HG03139 (cell line): ENCODE data around the gene ARID3B.
"Not testable (repeated sequence)": the region's sequence is repeated elsewhere in the genome, so short reads cannot be mapped to it uniquely, and the experiment has no call there.

Source experiments
- ATAC-seq: cut with Tn5 transposase; IDR thresholded peaks from one replicate; pipeline ENCODE4 v1.9.1; 2021; ENCODE audit not compliant: unreplicated experiment

Gene ARID3B

DNA sequence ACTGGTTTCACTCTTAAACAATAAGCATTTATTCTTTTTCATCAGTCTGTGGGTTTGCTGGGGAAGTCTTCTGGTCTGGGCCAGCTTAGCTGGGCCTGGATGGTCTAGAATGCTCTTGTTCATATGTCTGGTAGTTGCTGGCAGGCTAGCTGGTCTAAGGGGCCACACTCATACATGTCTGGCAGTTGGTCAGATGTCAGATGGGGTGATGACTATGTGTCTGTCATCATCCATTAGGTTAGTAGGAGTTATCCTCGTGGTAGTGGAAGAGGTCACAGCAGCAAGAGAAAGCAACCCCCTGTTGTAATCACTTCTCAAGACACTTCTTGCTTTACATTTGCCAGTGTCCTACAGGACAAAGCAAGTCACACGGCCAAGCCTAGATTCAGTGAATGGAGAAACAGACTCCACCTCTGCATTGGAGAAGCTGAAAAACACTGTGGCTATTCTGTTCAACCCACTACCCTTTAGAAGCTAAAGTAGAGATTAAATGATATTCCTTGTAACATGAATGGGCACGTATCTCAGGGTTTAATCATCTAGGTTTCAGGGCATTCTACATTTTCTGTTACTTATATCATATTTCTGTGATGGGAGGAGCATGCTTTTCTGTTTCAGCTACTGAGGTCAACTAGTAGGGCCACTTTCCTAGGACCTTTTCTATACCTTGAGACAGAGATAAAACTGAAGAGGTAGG, 5.5 kb upstream of the ARID3B start:
- no peak for ATAC-seq

DNA sequence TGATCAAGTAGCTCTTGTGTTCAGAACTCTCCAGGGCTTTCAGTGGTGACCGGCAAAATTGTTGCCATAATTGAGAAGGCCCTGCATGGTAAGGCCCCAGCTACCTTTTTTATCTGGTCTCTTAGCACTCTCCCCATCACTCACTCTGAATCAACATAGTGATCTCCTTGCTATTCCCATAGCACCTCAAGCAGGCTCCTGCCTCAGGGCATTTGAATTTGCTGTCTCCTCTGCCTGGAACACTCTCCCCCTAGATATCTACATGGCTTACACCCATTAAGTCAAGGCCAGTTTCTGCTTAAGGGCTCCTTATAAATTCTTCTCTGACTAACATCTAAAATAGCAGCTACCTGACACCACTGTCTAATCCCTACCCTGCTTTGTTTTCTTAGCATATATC, 3.3 kb upstream of the ARID3B start:
- ATAC-seq: no peak

DNA sequence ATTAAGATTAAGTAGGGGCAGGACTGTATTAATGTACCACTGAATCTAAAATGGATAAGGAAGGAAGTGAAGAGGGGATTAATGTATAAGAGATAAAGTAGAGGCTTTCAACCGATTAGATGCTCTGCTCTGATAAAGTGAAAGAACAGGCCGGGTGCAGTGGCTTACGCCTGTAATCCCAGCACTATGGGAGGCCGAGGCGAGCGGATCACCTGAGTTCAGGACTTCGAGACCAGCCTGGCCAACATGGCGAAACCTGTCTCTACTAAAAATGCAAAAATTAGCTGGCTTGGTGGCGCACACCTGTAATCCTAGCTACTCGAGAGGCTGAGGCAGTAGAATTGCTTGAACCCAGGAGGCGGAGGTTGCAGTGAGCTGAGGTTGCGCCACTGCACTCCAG, 1.5 kb upstream of the ARID3B start:
- not testable (repeated sequence) for ATAC-seq

DNA sequence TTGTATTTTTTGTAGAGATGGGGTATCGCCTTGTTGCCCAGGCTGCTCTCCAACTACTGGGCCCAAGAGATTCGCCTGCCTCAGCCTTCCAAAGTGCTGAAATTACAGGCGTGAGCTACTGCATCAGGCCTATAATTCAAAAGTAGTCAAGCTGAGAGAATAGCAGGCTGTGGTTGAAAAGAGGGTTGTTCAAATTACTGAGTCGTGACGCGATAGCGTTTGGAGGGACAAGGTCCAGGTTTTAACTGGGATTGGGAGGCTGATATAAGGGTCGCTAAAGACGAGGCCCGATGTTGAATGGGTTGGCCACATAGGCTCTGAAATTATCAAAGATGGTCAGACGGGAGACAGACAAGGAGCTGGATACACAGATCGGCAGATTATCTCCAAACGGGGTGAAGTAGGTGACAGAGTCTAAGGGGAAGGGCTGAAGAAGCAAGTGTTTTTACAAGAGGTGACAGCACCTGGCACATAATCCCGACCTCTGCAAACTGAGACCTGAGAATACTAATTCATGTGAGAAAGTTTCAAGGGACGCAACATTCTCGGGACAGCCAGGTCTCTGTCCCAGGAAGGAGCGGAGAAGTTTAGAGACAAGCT, 759 bp upstream of the ARID3B start:
- ATAC-seq: peak; percentile 5

DNA sequence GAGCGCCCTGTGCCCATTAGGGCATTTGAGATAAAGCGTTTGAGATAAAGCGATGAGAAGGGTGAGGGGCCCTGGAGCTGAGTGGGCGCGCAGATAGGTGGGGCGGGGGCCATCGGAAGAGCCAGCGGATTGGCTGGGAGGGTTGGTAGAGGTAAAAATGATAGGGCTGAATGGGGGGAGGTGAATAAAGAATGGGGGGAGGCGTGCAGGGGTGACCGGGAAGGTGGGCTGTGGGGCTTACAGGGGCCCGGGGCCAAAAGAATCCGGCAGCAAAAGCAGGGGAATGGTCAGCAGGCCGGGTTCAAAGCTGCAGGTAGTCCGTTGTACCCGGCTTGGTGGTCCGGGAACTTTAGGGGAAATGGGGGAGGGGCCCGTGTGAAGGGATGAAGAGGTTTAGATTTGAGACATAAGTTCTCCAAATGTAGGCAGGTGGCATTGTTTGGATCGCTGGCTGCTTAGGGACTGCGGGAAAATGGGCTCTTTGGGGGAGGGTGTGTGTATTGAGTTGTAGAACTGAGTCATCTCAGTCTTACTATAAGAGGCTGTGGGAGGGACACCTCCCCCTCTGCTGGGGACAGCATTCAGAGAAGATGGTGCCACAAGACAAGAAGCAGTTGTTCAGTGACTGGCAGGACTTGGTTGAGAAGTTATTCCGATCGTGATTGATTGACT, 610 bp downstream of the ARID3B start:
- peak; percentile 28 for ATAC-seq

DNA sequence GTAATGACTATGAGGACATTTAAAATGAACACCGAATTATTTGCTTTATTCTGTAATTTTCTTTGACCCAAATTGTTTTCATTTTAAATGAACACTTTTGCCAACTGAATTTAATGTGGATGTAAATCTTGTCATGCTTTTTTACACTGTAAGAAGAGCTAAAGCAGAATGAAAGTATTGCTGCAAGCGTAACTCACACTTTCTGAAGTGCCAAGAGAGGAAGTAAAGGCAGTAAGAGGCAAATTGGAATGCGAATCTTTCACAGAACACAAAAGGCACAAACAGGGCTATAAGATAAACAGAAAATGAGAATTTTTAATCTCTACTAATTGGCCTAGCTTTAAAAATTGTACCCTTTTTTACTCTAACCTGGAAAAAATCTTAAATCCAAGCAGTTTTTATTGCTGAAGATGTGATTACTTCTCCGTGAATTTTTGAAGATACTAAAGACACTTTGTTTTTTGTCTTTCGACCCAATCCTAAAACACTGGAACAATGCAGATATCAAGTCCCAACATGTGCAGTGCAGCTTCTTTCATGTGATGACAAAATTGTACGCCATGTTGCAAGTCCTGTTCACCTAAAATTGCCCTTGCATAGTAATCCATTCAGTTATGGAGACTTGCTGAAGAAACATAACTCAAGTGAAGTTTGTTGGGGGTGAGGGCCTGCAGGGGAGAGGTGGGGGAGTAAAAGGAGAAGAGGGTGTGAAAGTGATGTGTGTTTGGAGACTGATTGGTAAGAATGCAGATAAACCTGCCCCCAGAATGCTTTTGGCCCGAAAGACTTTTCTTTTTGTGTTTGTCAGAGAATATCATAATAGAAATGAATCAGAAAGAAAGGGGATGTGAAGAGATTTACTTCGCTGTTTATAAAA, 1.4 kb downstream of the ARID3B start:
- no peak for ATAC-seq

DNA sequence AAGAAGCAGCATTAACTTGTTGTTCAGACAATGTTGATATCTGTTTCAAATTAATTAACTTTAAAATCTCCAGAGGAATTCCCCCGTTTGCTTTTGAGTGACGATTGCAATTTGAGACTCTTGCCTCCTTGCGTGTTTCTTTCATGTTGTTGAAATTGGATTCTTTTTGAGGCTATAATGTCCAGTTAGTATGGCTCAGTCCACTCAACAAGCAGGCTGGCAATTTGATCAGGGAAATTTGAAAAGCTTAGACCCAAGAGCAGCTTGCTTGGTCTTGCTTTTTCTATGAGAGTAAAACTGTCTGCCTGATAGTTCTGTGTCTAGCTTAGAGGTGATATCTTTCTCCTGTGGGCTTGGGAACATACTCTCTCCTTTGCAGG, 2.0 kb downstream of the ARID3B start:
- ATAC-seq: no peak

DNA sequence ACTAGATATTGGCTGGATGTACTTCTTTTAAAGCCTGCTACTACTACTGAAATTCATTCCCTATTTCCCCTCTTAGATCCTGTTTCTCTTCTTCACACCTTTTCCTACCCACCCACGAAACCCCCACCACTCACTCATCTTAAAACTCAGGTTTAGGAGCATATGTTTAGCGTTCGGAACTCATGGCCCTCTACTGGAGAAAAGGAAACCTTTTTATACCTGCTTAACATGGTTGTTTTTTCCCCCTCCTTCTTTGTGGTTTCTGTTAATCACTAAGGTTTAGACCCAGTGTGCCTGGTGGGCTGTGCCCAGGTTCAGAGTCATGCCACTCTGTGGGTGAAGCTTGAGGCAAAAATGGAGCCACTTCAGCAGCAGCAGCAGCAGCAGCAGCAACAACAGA, 2.6 kb downstream of the ARID3B start:
- no peak for ATAC-seq

DNA sequence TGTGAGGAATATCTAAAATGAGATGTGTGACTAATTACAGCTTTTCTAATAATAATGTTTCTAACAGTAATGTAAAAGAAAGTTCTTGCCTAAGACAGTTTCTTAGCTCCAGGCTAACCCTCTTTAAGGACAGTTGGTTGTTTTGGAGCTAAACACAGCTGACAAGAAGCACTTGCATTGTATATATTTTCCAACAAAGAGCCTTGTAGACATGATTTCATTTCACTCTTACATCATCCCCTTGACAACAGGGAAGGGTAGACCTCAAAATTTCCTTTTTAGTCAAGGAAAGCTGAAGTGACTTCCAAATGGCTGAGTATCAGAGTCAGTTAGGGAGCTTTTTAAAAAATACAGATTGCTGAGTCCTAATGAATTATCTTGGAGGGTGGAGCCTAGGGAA, 4.1 kb downstream of the ARID3B start:
- no peak for ATAC-seq

DNA sequence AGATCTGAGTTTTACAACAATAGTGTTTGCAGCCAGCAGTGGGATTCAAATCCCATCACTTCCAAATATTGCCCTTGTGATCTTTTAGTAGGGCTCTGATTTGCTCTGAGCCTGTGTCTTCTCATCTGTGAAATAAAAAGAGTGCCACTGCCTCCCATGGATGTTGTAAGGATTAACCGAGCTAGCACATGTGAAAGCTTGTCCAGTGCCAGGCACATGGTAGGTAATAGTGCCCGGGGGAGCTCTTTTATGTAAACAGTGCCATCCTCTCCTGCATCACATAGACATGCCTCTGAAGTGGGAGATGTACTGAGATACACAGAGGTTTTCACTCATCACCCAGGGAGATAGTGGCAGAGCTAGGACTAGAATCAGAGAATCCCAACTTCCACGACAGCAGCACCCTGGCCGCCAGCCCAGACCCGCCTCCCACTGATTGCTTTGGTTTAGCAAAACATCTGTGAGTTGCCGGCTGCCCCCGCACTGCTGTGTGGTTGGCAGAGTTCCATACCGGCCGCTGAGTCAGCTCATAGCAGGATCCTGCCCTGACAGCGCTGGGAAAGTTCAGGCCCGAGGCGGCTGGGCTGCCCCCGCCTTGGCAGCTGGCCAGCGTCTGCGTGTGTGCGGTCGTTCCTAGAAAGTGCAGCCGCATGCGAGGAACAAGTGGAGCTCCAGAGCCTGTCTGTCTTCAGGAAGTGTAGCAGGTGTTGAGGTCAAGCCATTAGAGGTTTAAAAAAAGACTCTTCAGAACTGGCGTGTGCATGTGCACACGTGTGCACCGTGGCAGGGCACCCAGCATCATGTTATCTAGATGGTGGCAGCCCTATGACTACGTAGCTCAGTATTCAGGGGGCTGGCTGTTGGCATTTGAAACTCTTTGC, 5.0 kb downstream of the ARID3B start:
- peak; percentile 43 for ATAC-seq

DNA sequence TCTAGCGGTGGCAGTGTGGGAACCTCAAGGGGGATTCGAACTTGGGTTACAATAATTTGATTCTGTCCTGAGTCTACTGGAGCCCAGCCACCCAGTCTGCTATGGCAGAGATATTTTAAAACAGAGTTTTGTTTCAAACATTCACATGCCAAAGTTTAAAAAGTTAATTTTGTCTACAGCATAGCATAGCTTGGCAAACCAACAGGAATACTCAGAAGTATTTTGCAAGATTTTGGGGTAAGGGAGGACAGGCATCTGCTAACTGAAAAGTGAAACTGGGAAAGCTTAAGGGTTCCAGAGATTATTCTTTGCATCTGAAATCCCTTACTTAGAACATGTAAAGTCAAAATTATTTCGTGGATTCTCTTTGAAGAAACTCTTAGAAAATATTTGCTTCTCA, 6.6 kb downstream of the ARID3B start:
- no peak for ATAC-seq

DNA sequence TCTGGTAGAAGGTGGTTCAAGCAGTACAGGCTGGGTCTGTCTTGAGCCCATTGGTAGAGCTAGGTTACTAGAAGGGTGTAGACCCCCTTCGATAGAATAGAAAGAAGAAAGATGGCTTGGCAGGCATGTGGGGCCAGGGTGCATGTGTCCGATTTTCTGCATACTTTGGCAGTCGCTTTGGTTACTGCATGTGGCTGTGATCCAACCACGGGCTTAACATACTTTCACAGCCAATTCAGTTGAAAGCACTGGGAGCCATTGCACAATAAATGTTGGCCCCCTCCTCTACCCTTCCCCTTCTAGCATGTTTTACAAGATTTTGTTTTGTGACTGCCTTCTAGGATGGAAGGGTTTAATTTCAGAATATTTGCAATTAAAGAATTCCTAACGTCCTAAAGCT, 7.2 kb downstream of the ARID3B start:
- ATAC-seq: no peak

DNA sequence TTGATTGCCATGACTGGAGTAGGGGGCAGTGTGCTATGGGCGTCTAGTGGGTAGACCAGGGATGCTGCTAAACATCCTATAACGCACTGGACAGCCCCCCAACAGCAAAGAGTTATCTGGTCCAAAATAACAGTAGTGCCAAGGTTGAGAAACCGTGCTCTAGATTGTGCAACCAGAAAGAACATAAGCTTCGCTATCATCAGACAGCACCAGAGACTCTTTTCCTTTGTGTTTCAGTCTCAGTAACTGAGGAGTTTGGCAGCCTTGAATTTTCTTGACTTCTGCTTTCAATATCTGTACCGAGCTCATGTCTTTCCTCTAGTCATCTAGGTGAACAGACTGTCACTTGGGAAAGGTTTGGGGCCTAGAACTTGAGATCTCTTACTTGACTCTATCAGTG, 8.8 kb downstream of the ARID3B start:
- no peak for ATAC-seq

DNA sequence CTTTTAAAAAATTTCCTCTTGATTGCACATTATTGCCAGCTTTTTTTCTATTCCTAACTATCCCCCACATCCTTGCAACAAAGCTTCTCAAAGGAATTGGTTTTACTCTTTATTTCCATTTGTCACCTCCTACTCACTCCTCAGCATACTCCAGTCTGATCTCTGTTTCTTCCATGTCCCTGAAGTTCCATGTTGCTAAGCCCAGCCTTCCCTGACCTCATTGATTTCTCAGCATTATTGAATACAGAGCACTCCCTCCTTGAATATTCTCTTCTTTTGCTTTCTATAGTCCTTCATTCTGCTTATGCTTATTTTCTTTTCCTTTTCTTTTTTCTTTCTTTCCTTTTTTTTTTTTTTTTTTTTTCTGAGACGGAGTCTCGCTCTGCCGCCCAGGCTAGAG, 10.7 kb downstream of the ARID3B start:
- ATAC-seq: no peak

DNA sequence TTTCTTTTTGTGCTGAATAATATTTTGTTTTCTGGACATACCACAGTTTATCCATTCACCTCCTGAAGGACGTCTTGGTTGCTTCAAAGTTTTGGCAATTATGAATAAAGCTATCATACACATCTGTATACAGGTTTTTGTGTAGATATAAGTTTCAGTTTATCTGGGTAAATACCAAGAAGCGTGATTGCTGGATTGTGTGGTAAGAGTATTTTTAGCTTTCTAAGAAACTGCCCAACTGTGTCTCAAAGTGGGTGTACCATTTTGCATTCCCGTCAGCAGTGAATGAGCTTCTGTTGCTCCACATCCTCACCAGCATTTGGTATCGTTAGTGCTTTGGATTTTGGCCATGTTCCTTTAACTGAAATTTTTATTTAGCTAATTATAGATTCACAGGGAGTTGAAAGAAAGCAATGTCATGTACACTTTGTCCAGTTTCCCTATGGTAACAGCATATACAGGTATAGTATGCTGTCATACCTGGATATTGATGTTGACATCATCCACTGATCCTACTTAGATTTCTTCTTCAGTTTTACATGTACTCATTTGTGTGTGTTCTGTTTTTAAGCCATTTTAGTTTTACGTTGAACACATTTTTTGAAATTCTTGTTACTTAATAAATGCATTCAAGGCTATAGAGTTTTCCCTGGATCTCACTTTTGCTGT, 11.9 kb downstream of the ARID3B start:
- ATAC-seq: no peak

DNA sequence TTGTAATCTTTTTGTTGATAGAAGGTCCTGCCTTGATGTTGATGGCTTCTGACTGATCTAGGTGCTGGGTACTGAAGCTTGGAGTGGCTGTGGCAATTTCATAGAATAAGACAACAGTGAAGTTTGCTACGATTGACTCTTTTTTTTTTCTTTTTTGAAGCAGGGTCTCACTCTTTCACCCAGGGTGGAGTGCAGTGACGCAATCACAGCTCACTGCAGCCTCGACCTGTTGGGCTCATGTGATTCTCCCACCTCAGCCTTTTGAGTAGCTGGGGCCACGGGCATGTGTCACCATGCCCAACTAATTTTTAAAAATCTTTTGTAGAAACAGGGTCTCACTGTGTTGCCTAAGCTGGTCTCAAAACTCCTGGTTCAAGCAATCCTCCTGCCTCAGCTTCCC, 14.2 kb downstream of the ARID3B start:
- no peak for ATAC-seq

DNA sequence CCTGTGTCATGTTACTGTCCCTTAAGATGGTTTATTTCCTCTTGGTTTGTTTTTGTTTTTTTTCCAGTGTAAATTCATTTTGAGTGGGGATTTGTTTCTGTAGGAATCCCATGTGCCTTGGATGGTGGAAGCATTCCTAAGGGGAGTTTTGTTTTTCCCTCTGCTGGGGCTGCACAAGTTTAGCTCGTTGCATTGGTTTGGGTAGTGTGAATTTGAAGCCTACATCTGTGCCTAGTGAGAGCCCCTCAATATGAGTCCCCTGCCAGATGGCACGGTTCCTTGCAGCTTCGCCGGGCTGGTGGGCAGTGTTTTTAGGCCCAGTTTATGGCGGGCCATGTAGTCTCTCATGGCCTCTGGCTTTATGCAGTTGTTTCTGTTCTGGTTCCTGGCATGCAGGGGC, 17.7 kb downstream of the ARID3B start:
- no peak for ATAC-seq

DNA sequence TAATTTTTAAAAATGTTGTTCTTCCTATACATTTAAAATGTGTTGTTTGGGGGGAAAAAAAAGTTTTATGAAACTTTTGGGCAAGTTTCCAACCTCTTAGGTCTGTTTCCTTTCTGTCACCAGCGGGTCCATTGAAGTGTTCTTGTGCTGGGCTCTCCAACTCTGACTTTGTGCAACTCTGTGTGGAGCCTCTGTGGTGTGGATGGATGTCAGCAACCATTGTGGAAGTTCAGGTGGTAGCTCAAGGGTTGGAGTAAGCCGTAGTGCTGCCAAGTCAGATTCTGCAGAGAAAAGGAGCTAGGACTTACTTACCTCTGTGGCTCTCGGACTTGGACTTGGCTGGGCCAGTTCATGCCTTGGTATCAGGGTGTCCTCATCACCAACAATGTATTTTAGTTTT, 22.4 kb downstream of the ARID3B start:
- no peak for ATAC-seq

DNA sequence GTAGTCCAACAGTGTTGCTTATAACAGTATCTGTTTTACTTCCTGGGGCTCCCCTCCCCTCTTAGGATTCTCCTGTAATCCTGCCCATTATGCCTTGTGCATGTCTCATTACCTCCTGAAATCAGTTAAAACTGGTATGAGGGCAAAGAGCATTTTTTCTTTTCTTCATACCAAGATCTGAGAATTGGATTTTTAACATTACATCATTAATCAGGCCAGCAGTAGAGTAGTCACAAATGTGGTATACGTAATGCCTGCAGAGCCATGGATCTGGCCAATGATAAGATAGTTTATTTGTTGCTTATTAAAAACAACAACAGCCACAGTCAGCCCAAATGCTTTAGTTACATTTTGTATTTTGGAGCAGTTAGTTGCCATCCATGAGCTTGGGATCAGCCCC, 23.2 kb downstream of the ARID3B start:
- no peak for ATAC-seq
